ENCODE results near the gene ATOH8.

Gene ATOH8

GRCh38 chr2:85727798-85728197 lies 26.0 kb upstream of the ATOH8 start:
- Histone ChIP-seq H3K36me3 (ENCODE audit: insufficient read depth, insufficient read length, low read length) (no peaks in the 10 kb centered on the region), H3K9ac (ENCODE audit: insufficient read length, low read depth) (no peak overlapping the region), H3K4me3 (ENCODE audit: insufficient read length, low read depth) (no peak overlapping the region), H3K27me3 (ENCODE audit: insufficient read depth, insufficient read length) (no peaks in the 10 kb centered on the region), H3K9me3 (ENCODE audit: insufficient read depth, low read length) (no peaks in the 10 kb centered on the region), H3K4me1 (ENCODE audit: insufficient read depth, insufficient read length) (peaks cover 2% of the 10 kb centered on the region)
- DNase-seq (ENCODE audit: low read depth, low spot score): no peak
- TF ChIP-seq ZNF274 (IDR thresholded peaks at IDR 0.05; ENCODE audit: low read depth, low read length): no peak
- no peak for TF ChIP-seq YY1 (IDR thresholded peaks at IDR 0.05; ENCODE audit: insufficient read depth, insufficient read length)
- TF ChIP-seq SUZ12 (IDR thresholded peaks at IDR 0.05; ENCODE audit: extremely low read depth, insufficient read depth, insufficient read length): no peak

DNA sequence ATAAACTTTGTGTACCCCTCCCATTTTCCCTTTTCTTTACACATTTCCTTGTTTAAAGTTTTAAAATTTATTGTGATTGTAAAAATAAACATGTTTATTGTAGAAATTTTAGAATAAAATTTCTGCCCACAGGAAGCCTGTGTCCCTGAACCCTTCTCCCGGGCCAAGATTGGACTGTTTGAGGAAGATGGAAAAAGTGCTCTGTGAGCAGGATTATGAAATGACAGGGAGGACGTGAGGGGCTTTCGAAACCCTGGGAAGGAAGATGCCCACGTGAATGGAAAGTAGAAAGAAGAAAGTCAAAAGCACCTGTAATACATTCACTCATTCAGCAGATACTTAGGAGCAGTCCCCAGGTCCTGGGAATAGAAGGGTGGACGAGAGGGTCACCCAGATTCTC lies 25.4 kb upstream of the ATOH8 start:
- no peaks in the 10 kb centered on the region for H3K36me3 ChIP-seq (ENCODE audit: insufficient read depth, insufficient read length, low read length)
- no peaks in the 10 kb centered on the region for H3K9me3 ChIP-seq (ENCODE audit: insufficient read depth, low read length)
- no peak overlapping the region for H3K4me3 ChIP-seq (ENCODE audit: insufficient read length, low read depth)
- H3K4me1 ChIP-seq (ENCODE audit: insufficient read depth, insufficient read length): peaks cover 2% of the 10 kb centered on the region
- H3K27me3 ChIP-seq (ENCODE audit: insufficient read depth, insufficient read length): no peaks in the 10 kb centered on the region
- no peak overlapping the region for H3K9ac ChIP-seq (ENCODE audit: insufficient read length, low read depth)
- DNase-seq (ENCODE audit: low read depth, low spot score): no peak
- no peak for TF ChIP-seq YY1 (IDR thresholded peaks at IDR 0.05; ENCODE audit: insufficient read depth, insufficient read length)
- TF ChIP-seq SUZ12 (IDR thresholded peaks at IDR 0.05; ENCODE audit: extremely low read depth, insufficient read depth, insufficient read length): no peak
- TF ChIP-seq ZNF274 (IDR thresholded peaks at IDR 0.05; ENCODE audit: low read depth, low read length): no peak

GRCh38 chr2:85728883-85729824 lies 24.6 kb upstream of the ATOH8 start:
- no peak overlapping the region for H3K4me3 ChIP-seq (ENCODE audit: insufficient read length, low read depth)
- DNase-seq (ENCODE audit: low read depth, low spot score): peak; percentile 73
- TF ChIP-seq SUZ12 (IDR thresholded peaks at IDR 0.05; ENCODE audit: extremely low read depth, insufficient read depth, insufficient read length) (no peak), ZNF274 (IDR thresholded peaks at IDR 0.05; ENCODE audit: low read depth, low read length) (no peak), YY1 (IDR thresholded peaks at IDR 0.05; ENCODE audit: insufficient read depth, insufficient read length) (no peak)
- H3K36me3 ChIP-seq (ENCODE audit: insufficient read depth, insufficient read length, low read length): no peaks in the 10 kb centered on the region
- H3K27me3 ChIP-seq (ENCODE audit: insufficient read depth, insufficient read length): no peaks in the 10 kb centered on the region
- H3K4me1 ChIP-seq (ENCODE audit: insufficient read depth, insufficient read length): peaks cover 2% of the 10 kb centered on the region
- no peak overlapping the region for H3K9ac ChIP-seq (ENCODE audit: insufficient read length, low read depth)
- H3K9me3 ChIP-seq (ENCODE audit: insufficient read depth, low read length): no peaks in the 10 kb centered on the region

GRCh38 chr2:85729825-85730510 lies 23.8 kb upstream of the ATOH8 start:
- DNase-seq (ENCODE audit: low read depth, low spot score): no peak
- no peak for TF ChIP-seq SUZ12 (IDR thresholded peaks at IDR 0.05; ENCODE audit: extremely low read depth, insufficient read depth, insufficient read length)
- no peak for TF ChIP-seq YY1 (IDR thresholded peaks at IDR 0.05; ENCODE audit: insufficient read depth, insufficient read length)
- TF ChIP-seq ZNF274 (IDR thresholded peaks at IDR 0.05; ENCODE audit: low read depth, low read length): no peak
- Histone ChIP-seq H3K9ac (ENCODE audit: insufficient read length, low read depth) (no peak overlapping the region), H3K36me3 (ENCODE audit: insufficient read depth, insufficient read length, low read length) (no peaks in the 10 kb centered on the region), H3K4me3 (ENCODE audit: insufficient read length, low read depth) (no peak overlapping the region), H3K27me3 (ENCODE audit: insufficient read depth, insufficient read length) (no peaks in the 10 kb centered on the region), H3K9me3 (ENCODE audit: insufficient read depth, low read length) (no peaks in the 10 kb centered on the region), H3K4me1 (ENCODE audit: insufficient read depth, insufficient read length) (no peaks in the 10 kb centered on the region)

DNA sequence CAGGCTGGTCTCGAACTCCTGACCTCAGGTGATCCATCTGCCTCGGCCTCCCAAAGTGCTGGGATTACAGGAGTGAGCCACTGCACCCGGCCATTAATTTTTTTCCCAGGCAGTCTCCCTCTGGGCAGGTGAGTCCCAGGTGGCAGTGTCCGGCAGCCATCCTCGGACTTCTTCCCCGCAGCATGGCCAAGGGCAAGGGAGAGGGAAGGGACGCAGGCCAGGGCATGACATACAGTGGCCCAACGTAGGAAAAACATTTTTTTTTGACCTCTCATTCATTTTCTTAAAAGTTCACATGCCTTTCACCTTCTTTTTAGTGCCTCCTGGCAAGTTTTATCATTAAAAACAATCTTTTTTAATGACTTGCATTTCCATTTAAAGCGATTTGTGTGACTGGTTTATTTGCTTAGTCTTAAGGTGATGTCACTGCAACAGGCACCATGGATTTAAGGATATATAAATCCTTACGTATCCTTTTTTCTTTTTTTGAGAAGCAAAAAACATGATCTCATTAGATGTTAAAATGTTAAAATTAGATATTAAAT lies 23.0 kb upstream of the ATOH8 start:
- no peaks in the 10 kb centered on the region for H3K27me3 ChIP-seq (ENCODE audit: insufficient read depth, insufficient read length)
- TF ChIP-seq SUZ12 (IDR thresholded peaks at IDR 0.05; ENCODE audit: extremely low read depth, insufficient read depth, insufficient read length) (no peak), ZNF274 (IDR thresholded peaks at IDR 0.05; ENCODE audit: low read depth, low read length) (no peak), YY1 (IDR thresholded peaks at IDR 0.05; ENCODE audit: insufficient read depth, insufficient read length) (no peak)
- DNase-seq (ENCODE audit: low read depth, low spot score): no peak
- H3K4me1 ChIP-seq (ENCODE audit: insufficient read depth, insufficient read length): no peaks in the 10 kb centered on the region
- H3K4me3 ChIP-seq (ENCODE audit: insufficient read length, low read depth): no peak overlapping the region
- H3K9ac ChIP-seq (ENCODE audit: insufficient read length, low read depth): no peak overlapping the region
- no peaks in the 10 kb centered on the region for H3K9me3 ChIP-seq (ENCODE audit: insufficient read depth, low read length)
- H3K36me3 ChIP-seq (ENCODE audit: insufficient read depth, insufficient read length, low read length): no peaks in the 10 kb centered on the region

DNA sequence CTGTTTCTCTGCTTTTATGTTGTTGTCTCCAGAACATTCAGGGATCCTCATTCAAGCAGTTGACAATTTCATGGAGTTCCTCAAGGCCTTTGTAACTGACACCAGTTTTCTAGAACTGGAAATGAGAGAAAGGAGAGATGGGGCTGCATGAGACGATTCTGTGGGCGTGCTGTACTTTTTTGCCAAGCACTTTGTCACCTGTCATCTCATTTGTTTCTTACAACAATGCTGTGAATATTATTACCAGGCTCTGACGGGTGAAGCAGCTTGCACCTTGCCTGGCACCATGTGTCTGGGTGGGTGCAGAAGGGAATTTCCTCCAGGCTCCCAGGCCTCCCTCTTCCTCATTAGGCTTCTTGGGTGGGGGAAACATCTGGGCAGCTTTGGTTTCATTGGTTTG lies 22.2 kb upstream of the ATOH8 start:
- no peak overlapping the region for H3K9ac ChIP-seq (ENCODE audit: insufficient read length, low read depth)
- TF ChIP-seq SUZ12 (IDR thresholded peaks at IDR 0.05; ENCODE audit: extremely low read depth, insufficient read depth, insufficient read length) (no peak), YY1 (IDR thresholded peaks at IDR 0.05; ENCODE audit: insufficient read depth, insufficient read length) (no peak), ZNF274 (IDR thresholded peaks at IDR 0.05; ENCODE audit: low read depth, low read length) (no peak)
- H3K4me3 ChIP-seq (ENCODE audit: insufficient read length, low read depth): no peak overlapping the region
- no peak for DNase-seq (ENCODE audit: low read depth, low spot score)
- no peaks in the 10 kb centered on the region for H3K4me1 ChIP-seq (ENCODE audit: insufficient read depth, insufficient read length)
- H3K36me3 ChIP-seq (ENCODE audit: insufficient read depth, insufficient read length, low read length): no peaks in the 10 kb centered on the region
- no peaks in the 10 kb centered on the region for H3K27me3 ChIP-seq (ENCODE audit: insufficient read depth, insufficient read length)
- H3K9me3 ChIP-seq (ENCODE audit: insufficient read depth, low read length): no peaks in the 10 kb centered on the region

All from NT2/D1 (cell line).